Glomerular endothelial cell (primary cell): ENCODE measurements around the gene DKC1. TPM values are rescaled to one million over a fixed set of nuclear protein-coding genes. Genes with fewer than 3 reads are reported as not detected.
"Not testable (repeated sequence)": the region's sequence is repeated elsewhere in the genome, so short reads cannot be mapped to it uniquely, and the experiment has no call there.

ENCODE experiments used
- DNase-seq: peaks from one replicate; pipeline ENCODE4 v3.0.0-alpha.2; 2011; ENCODE audit warnings: low read depth, low spot score; ENCODE audit errors: extremely low read depth
- total RNA-seq: library from RNA; depleted of rRNA; stranded (reverse); fragments of >200 nt; gene quantifications from 2 replicates; pipeline ENCODE4 v1.2.3, GENCODE V29; 2015

The DKC1 gene
- total RNA-seq, 1 donor from 2014 or later, result 38.0 TPM

DNA sequence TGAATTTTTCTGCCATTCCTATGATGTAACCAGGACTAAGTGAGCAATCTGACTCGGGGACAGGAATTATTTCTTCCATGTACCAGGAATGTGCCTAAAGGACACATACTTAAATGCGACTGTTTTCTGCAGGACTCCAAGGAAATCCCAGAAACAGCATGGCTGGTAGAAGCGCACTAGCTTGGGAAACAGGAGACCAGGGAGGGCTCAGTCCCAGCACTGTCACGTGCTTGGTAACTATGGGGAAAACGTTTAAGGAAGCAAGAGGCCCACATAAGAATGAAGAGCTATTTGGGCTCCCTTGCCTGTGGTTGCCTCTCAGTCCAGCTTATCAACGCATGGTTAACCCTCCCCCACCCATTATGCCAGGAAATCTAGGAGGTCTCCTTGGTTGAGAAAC is 23.1 kb downstream of the DKC1 start:
- DNase-seq, result no peak

DNA sequence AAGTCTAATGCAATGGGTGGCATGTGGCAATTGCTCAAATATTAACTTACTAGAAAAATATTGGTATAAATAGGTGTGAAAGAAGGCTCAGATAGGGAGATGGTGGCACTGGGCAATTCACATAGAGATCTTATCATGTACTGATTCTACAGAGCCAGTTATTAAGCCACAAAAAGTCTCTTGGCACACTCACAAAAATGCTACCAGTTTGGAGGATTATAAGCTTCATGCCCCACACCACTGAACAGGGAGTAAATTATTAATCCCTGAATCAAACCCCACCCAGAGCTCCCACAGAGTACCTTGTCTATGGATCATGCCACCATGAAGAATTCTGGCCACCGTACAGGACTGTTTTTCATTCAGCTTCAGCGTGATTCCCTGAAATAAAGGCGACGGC is 28.8 kb downstream of the DKC1 start:
- DNase-seq, result no peak

DNA sequence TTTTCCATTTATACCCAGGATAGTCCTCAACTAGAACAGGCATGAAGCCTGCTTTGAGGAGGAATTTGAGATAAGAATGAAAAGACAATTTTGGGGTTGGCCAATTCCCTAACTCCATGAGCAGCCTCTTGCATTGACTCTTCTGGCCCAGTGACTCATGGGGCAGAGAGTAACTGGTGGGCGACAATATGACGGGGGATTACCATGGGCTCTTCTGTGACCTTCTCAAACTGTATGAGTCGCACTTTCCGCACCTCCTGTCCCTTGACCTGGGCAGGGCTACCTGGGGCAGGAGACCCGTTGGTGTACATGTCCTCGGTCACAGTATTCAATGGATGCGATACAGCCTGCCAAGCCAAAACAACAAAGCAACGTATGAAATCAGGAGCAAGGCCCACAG is 29.3 kb downstream of the DKC1 start:
- DNase-seq, result no peak

DNA sequence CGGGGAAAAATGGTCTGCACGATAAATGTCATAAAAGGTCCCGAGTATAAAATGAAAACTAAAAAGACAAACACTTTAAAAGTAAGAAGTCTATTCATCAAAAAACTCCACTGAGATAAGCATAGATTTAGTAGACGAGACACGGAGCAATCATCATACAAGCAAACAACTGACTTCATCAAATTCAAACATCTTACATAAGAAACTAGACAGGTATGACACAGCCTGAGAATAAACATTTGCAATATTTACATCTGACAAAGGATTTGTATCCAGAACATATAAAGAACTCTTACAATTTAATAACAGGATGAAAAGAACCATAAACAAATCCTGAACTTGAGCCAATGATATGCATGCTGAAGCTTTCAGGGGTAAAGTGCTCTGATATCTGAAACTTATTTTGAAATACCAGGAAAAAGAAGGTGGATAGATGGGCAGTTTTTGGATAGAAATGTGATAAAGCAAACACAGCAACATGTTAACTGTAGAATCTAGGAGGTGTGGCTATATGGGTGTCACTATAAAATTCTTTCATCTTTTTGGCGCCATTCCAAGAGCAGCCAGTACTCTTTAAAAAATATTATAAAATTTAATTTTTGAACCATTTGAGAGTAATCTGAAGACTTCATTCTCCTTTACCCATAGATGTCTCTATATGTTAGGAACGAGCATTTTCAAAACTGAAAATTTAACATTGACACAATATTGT is 30.6 kb downstream of the DKC1 start:
- DNase-seq, result no peak

DNA sequence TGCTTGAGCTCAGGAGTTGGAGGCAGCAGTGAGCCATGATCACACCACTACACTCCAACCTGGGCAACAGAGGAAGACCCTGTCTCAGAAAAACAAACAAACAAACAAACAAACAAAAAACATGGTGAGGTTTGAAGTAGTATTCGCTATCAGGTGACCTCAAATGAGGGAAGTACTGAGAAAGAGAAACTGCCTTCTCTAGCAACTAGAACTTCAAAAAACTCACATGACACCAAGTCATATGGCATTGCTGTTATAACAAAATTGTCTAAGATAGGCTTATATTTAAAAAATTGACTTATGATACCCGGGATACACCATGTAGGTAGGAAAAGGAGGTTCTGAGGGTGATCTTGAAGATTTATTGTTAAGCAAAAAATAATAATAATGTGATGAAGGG is 32.4 kb downstream of the DKC1 start:
- no peak for DNase-seq

DNA sequence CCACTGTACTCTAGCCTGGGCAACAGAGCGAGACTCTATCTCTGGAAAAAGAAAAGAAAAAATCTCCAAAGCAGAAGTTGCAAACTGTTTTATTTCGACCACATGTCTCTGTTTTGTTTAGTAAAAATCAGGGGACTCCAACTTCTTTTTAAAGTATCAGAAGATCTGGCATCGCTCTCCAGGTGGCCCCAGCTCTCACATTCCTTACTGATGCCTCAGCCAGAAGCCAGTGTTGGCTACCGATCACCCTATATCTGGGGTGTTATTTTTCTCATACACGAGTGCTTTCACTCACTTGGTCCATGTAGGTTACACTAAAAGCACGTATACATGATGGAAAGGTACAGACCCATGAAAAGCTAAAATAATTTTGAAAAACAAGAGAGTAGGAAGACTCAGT is 34.3 kb downstream of the DKC1 start:
- DNase-seq, result no peak

DNA sequence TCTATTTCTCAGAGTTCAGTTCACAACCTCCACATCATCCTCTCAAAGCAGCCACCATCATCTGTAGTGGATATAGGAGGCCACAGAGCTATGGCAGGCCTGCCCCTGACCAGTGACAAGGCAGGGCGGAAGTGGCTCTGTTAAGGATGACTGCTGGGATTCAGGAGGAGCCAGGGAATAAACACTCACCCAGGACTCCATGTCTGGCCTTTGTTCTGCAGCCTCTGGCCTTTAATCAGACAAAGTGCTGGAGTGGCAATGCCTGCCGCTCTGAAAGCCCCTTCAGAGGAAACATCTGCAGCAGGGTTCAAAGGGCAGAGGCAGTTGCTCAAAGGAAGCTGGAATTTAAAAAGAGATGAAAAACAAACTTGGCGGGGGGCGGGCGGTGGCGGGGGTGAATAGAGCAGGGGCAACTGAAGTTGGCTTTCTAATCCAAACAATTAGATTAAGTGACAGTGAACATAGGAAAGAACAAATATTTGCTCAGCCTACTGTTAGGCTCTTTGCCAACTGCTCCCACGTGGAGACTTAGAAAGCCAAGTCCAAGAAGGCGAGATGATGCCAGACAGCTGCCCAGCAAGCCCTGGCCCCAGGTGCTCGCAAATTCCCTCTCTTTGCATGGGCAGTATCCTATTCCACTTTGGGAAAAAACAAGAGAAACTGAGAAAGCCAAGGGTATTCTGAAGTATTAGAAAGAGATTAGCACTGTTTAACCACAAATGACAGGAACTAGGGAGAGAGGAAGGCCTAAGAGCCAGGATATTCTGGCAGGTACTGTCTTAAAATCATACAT is 37.1 kb downstream of the DKC1 start:
- DNase-seq, result peak; percentile 61

DNA sequence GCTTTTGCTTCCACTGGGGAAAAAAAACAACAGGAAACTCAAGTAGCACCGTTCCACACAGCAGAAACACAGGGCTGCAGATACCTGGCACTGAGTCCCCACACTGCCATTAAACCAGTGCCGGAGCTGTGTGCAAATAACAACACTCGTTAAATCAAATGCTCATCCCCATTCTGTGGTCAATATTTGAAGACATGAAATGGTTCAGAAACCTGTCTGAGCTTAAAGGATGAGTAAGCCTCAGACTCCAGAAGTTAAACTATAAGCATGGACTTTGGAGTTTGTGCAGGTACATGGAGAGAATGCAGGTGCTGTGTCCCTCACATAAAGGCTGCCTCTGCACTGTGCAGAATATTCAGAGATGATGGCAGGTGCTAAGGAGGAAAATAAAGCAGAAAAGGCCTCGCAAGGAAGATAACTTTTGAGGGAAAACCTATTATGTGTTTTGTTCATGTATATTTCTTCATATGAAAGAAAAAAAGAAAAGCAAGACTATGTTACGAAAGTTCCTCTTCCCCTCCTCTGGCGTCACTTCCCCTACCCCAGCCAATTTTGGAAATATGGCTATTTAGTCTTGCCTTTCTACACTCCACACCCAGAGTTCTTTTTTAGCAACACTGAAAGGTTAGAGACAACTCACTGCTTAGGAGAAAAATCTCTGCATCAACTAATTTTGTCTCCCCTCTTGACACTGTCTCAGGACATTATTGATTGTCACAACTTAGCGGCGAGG is 38.0 kb downstream of the DKC1 start:
- DNase-seq, result no peak

DNA sequence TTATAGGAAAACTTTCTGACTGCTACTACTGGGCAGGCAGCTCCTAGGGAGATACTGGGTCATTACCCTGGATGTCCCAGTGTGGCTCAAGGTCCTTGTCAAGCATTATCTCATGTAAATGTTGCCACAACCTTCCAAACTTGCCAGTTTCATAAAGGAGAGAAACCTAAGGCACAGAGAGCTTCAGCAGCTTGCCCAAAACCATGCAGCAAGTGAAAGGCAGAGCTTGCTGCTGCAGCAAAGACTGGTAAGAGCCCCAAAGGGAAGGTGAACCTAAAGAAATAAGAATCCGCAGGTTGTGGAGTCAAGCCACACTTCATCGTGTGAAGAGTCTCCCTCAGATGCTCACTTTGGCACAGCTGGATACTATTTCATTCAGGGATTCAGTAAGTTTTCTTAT is 40.3 kb downstream of the DKC1 start:
- DNase-seq, result no peak

DNA sequence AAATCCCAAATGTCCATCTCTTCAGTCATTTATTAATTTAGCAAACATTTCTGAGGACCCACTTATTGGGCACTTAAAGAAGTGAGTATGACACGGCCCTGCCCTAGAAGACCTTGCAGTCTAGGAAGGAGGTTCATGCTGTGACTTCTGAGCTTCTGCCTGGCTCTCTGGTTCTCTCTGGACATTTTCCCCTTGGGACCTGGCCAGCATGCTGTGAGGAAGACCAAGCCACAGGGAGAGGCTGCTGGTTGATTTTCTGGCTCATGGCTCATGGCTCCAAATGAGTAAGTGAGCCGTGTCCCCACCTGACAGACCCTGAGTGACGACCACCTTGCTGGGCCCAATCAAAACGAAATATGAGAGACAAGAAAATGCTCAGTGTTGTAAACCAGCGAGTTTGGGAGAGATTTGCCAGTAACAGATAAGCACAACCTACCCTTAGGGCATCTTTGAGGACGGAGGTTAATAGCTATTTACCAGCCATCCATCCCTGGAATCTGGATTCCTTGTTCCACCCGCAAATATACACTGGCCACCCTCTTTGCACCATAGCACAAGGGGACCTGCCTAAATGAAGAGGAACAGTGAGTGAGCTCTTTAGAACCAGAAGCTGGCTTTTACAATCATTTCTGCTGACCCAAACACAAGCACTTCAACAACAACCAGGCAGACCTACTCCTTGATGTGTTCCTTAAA is 41.7 kb downstream of the DKC1 start:
- no peak for DNase-seq

DNA sequence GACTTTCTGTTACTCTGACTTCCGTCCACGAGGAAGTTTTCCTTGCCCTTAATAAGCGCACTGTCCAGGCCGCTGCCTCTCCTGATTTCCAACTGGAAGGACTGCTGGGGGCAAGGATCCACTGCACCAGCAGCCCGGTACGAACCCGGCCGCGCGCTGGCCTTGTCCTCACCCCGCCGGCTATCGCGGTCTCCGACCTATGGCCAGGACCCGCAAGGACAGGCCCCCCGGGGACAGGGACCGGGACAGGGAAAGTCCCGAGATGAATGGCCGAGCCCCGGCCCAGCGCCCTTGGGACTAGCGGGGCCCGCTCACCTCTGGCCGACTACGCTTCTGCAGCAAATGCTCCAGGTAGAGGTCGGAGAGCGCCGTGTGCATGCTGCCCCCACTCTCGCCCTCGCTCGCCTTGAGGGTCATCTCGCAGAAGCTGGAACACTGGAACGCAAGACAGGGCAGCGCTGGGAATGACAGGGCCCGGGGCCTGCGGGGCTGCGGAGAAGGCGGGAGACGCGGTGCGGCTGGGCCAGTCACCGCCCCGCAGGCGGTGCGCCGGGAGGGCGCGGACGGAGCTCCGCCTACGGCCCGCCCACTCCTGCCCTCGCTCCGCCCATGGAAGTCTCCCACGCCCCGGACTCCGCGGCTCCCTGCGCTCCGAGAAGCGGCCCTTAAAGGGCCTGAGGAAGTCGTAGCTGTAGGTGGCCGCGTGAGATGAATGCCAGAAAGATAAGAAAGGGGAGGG is 42.5 kb downstream of the DKC1 start, which contains the start of gene MPP1:
MPP1 (minus strand) TSS at position 529 of the 739 bp plus-strand sequence; CDS start at position 417, 112 bp downstream.
- no peak for DNase-seq

DNA sequence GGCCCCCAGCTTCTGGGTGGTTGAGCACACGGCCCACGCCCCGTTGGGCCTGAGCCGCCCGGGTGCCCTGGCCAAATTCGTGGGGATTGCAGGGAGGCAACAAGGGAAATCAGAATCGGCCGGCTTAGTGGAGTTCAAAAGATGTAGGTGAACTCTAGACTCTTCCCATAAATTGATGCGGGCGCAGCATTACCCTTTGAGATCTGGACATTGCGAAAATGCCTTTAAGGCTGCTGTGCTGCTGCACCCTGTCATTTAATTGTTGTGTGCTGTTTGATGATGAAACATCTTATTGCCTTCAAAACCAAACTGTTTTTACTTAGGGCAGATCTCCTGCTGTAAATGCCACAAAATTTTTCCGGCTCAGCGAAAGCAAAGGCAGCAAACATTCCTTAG is 43.0 kb downstream of the DKC1 start:
- no peak for DNase-seq

DNA sequence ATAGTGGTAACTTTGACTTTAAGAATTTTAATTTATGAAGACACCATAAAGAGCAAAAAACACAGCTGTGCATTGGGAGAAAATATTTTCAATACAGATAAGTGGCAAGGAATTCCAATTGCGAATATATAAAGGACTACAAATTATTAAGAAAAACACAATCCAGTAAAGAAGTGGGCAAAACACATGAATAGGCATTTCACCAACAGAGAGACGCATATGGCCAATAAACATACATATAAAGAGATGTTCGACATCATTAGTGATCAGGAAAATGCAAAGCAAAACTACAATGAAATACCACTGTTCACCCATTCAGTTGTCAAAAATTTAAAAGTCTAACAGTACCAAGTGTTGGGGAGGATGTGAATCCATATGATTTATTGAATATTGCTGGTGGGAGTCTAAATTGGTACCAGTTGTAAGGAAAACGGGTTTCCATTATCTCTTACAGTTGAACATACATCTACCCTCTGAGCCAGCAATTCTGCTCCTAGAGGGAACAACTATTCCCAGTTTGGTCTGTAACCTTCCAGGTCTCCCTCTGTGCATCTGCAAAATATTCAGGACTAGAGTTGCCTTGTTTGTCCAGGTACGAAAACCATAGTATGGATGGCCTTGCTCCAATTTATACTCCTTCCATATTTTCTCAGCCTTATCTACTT is 44.3 kb downstream of the DKC1 start:
- no peak for DNase-seq

DNA sequence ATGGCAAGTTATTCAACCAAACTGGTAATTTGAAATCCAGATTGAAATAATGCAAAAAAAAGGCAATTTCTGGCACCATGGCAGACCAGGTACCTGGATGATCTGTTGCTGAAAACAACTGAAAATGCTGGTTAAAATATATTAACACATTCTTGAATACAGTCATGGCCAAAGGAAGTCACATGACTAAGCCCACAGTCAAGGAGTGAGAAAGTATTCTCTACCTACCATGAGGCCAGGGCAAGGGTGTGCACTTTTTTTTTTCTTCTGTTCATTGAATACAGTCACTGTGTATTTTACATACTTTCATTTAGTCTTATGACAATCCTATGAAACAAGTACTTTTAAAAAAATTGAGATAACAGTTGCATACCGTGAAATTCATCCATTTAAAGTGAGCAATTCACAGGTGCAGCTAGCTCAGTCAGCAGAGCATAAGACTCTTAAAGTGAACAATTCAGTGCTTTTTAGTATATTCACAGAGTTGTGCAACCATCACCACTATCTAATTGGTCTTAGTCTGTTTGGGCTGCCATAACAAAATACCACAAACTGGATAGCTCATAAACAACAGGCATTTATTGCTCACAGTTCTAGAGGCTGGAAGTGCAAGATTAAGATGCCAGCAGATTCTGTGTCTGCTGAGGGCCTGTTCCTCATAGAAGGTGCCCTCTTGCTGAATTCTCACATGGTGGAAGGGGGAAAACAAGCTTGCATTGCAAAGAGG is 47.4 kb downstream of the DKC1 start:
- DNase-seq, result no peak

DNA sequence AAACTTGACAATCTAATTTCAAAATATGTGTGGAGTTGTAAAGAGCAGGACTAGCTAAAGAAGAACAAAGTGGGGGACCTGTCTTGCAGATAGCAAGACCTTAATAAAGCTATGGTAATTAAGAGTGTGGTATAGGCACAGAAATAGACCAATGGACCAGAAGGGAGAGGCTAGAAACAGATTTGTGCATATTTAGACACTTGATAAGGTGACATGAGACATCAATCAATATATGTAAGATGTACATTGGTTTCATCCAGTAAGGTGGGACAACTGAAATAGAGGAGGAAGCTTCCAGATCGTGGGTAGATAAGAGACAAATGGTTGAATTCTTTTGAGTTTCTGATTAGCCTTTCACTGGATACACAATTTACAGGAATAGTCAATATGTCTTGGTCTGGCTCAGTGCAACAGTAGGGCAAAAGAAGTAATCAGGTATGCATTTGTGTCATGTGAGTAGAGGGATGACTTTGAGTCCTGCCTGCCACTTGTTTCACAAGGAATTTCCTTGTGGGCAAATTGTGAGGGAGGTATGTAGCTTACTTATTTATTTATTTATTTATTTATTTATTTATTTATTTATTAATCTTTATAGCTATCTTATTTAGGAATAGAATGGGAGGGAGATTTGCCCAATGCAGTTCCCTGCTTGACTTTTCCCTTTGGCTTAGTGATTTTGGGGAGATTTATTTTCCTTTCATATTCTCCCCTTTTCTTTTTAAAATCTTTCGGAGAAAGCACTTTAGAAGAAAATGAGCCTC is 49.9 kb downstream of the DKC1 start:
- DNase-seq, result no peak

DNA sequence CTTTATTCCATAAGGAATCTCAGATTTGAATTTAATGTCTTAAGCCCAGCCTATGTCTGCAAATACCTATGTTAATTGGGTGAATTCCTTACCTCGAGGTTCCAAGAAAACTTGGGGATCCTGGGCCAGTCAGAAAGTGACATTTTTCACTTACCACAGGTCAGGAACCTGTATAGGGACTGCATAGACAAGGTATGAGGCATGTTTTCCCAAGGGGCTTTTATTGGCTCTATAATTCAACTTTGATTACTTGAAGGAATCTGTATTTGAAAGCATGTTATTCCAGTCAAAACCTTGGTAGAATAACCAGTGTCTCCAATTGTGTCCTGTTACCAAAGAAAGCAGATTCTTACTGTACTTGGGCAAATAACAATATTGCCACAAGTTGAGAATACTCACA is 51.1 kb downstream of the DKC1 start:
- no peak for DNase-seq

DNA sequence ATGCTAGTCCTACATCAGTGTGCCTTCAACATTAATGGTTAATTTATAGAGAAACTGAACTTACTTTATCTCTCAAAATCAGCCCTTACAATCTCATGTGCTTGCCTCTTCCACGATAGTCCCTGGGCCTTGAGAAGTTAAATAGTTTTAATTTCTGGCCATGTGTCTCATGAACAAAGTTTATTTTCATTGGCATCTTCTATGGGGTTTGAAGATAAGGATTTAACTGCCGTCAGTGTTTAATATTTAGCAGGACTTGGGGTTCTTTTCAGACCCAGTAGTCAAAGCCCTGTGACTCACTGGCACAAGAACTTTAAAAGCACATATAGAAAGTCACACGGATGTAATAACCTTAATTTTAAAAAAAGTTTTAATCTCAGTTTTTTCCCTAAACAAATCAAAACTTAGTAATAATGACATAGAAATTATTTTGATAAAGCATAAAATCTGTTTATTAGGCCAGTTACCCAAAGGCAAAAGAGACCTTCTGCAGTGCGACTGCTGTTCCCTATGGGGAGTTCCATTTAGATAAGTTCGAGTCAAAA is 52.7 kb downstream of the DKC1 start:
- DNase-seq, result no peak

DNA sequence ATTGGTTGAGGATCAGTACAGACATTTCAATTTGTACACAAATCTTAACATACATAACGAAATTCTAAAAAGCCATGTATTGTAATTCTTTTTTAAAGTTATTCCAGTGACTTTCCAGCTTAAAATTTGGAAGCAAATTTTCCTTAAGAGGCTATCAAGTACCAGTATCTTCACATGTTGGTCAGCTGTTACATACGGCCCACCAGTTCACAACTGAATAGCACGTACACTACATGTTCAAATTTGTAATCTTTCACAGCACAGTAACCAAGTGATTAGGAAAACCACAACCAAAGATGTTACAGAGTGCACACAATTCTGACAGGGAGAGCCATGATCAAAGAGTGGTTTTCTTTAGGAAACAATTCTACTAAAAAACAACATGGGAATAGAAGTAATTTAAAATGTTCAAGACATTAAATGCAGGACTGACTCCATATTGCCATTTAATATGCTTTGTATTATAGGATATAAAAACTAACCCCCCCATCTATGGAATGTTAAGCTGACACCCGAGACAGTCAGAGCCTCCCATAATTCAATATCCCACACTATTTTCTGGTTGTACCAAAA is 53.7 kb downstream of the DKC1 start:
- DNase-seq, result not testable (repeated sequence)
